Activated CD8-positive, alpha-beta memory T cell treated with anti-CD3 and anti-CD28 coated beads for 4 hours (primary cell): ENCODE measurements around the gene FAM234A.
"Not testable (repeated sequence)": the region's sequence is repeated elsewhere in the genome, so short reads cannot be mapped to it uniquely, and the experiment has no call there.

Experiments
- DNase-seq, 2 donors: peaks; one replicate each; pipeline ENCODE4 v3.0.0-alpha.2; 2020; ENCODE audit warnings: low read depth in 2 of 2

Gene FAM234A

DNA sequence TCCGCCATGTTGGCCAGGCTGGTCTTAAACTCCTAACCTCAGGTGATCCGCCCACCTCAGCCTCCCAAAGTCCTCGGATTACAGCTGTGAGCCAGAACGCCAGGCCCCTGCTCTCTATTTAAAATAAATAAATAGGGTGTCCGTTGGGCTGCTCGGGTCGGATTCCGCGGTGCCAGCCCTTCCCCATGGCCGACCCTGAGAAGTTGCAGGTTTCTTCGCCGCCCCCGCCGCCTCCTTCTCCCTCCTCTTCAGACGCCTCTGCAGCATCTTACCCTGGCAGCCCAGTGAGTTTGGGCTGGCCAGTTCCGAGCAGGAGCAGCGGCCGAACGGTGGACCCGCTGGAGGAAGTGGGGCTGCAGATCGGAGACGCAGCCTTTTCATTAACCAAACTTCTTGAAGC, 3.7 kb upstream of the FAM234A start:
- no peak for DNase-seq

DNA sequence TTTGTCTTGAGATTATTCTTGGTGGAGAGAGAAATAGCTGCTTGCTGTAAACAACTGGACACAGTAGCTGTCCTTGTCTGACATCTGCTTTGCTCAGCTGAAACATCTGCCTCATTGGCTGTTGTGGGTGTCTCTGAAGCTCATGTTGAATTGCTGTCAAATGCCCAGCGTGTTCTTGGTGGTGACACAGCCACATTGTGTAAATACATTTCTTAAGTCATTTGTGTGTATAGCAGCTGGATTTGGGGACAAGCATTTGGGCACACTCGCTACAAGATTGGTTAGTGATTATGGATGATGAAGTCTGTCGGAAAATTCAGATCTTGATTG, 5.3 kb downstream of the FAM234A start:
- no peak for DNase-seq

DNA sequence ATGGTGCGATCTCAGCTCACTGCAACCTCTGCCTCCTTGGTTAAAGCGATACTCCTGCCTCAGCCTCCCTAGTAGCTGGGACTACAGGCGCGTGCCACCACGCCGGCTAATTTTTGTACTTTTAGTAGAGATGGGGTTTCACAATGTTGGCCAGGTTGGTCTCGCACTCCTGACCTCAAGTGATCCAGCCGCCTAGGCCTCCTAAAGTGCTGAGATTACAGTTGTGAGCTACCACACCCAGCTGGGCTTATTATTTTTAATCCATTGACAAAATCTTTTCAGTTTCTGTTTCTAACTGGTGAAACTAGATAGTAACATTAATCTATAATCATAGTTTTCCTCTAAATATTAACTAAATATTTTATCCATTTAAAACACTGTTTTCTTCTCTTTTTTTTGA, 5.9 kb downstream of the FAM234A start:
- DNase-seq = no peak

DNA sequence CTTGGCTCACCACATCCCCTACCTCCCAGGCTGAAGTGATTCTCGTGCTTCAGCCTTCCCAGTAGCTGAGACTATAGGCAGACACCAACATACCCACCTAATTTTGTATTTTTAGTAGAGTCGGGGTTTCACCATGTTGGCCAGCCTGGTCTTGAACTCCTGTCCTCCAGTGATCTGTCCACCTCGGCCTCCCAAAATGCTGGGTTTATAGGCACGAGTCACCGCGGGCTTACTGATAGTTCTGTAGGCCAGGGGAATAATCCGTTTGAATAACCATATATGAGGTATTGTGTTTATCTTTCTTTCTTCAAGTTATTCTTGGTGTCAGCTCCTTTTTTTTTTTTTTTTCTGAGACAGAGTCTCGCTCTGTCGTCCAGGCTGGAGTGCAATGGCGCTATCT, 7.7 kb downstream of the FAM234A start:
- no peak for DNase-seq

DNA sequence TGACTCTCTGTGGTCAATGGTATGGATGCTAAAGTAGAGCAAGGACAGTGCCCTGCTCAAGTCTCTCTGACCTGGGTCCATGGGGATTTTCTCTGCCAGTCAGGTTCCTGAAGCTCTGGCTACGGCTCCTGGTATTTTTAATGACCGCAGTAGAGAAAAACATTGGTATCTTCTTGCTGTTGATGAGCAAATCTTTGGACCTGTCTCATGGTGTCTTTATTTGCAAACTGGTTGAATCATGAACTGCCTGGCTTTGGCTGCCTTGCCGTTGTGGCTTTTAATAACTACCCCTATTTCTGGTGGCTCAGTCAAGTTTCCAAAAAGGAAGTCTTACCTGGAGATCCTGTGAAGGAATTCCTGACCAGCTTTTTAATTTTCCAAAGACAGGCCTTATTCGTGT, 8.7 kb downstream of the FAM234A start:
- no peak for DNase-seq

DNA sequence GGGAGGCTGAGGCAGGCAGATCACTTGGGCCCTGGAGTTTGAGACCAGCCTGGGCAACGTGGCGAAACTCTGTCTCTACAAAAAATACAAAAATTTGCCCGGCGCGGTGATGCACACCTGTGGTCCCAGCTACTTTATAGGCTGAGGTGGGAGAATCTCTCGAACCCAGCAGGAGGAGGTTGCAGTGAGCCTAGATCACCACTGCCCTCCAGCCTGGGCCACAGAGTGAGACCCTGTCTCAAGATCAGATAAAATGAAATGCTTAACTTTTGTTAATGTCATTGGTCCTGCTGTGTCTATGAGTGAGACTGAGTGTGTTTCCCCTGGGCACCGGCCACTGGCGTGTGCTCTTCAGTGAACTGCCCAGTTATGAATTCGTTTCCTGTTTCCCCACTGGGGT, 10.5 kb downstream of the FAM234A start:
- DNase-seq = no peak

DNA sequence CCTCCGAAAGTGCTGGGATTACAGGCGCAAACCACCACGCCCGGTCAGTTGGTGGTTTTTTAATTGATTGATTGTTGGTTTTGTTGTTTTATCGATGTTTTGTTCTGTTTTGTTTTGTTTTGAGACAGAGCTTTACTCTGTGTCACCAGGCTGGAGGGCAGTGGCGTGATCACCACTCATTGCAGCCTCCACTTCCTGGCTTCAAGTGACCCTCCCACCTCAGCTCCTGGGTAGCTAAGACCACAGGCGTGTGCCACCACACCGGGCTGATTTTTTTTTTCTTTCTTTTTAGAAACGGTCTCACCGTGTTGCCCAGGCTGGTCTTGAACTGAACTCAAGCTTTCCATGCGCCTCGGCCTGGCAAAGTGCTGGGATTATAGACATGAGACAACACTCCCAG, 12.4 kb downstream of the FAM234A start:
- DNase-seq = no peak

DNA sequence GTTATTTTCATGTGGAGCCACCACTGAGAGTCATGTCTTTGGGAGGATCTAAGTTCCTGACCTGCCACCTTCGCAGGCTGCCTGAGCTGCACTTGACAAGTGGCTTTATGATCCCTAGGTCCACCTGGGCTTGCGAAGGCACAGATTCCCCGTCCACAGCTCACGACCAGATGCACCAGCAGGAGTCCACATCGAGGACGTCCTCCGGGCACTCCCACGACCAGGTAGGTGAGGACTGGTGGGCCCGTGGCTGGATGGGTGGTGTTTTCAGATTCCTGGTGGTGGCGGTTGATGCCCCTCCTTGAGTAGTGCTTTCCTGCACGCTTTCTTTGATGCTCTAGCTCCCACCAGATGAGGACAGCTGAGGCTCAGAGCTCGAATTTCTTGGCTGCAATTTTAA, 14.8 kb downstream of the FAM234A start:
- DNase-seq = no peak

DNA sequence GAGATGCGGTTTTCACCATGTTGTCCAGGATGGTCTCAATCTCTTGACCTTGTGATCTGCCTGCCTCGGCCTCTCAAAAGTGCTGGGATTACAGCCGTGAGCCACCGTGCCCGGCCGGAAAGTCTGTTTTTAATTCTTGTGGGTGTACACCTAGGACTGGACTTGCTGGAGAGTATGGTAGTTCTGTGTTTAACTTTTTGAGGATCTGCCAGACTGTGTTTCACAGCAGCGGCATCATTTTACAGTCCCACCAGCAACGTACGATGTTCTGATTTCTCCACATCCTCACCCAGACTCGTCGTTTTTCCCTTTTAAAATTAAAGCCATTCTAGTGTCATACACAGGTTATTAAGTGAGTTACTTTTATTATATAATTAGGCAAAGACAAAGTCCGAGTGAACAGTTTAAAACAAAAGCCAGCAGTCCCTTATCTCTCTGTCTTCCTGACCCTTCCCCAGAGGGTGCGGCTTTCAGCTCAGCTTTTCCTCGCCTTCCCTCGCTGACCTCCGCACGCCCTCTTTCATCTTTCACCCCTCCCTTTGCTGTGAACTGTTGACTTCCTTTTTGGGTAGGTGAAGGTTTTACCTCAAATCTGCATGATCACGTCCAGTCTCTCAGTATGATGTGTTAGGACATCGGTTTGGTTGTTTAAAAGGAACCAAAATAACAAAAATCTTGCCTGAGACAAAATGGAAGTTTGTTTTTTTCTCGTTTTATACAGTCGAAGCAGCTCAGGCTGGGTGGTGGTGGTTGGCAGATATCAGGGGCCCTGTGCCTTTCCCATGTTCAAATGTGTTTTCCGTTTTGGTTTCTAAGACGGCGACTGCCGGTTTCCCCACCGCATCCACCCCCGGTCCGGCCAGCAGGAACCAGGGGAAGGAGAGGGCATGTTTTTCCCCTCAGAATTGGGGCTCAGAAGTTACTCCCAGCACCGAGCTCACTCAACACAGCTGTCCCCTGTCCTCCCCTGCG, 18.0 kb downstream of the FAM234A start:
- DNase-seq = no peak

DNA sequence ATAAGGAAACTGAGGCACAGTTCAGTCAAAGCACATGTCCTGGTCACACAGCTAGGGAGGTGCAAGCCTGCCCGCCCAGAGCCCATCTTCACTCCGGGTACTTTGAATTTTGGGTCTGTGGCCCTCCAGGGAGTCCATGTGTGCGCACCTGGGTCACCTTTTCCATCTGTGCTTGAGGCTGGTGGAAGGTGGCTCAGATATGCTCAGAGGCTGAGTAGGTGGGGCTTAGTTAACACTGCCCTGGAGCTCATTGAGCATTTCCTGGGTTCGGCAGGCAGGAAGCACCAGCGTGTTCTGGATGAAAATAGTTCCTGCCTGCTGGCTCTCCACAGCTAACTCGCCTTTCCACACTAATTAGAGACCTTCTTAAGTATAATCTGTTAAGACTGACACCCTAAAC, 19.2 kb downstream of the FAM234A start:
- DNase-seq = no peak

DNA sequence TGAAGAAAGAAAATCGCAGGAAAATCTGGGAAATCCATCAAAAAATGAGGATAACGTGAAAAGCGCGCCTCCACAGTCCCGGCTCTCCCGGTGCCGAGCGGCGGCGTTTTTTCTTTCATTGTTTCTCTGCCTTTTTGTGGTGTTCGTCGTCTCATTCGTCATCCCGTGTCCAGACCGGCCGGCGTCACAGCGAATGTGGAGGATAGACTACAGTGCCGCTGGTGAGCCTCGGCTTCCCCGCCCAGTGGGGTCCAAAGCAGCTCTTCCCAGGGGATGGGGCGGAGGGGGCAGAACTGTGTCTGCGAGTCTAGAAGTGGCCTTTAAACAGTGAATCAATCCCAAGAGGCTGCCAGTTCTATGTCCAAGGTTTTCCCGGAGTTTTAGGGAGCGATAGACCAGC, 19.8 kb downstream of the FAM234A start:
- no peak for DNase-seq

DNA sequence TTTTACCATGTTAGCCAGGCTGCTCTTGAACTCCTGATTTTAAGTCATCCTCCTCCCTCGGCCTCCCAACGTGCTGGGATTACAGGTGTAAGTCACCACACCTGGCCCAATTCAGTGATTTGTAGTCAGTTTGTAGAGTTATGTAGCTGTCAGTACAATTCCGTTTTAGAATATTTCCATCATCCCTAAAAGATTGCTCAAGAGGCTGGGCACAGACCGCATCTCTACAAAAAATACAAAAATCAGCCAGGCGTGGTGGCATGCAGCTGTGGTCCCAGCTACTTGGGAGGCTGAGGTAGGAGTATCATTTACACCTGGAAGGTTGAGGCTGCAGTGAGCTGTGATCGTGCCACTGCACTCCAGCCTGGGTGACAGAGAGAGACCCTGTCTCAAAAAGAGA, 20.6 kb downstream of the FAM234A start:
- no peak for DNase-seq

DNA sequence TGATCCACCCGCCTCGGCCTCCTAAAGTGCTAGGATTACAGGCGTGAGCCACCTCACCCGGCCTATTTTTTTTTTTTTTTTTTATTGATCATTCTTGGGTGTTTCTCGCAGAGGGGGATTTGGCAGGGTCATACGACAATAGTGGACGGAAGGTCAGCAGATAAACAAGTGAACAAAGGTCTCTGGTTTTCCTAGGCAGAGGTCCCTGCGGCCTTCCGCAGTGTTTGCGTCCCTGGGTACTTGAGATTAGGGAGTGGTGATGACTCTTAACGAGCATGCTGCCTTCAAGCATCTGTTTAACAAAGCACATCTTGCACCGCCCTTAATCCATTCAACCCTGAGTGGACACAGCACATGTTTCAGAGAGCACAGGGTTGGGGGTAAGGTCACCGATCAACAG, 23.5 kb downstream of the FAM234A start:
- not testable (repeated sequence) for DNase-seq

DNA sequence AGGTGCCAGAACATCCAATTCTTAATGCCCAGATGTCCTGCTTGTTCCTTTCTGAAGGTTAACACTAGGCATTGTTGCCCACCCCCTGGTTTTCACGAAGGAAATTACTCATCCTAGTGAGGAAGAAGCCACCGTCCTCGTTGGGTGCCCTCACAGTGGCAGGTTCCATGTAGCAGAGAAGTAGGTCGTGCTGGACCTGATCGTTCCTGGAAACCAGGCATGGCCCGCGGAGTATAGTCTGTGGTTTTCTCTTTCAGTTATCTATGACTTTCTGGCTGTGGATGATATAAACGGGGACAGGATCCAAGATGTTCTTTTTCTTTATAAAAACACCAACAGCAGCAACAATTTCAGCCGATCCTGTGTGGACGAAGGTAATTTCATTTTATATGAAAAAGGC, 24.6 kb downstream of the FAM234A start:
- no peak for DNase-seq

DNA sequence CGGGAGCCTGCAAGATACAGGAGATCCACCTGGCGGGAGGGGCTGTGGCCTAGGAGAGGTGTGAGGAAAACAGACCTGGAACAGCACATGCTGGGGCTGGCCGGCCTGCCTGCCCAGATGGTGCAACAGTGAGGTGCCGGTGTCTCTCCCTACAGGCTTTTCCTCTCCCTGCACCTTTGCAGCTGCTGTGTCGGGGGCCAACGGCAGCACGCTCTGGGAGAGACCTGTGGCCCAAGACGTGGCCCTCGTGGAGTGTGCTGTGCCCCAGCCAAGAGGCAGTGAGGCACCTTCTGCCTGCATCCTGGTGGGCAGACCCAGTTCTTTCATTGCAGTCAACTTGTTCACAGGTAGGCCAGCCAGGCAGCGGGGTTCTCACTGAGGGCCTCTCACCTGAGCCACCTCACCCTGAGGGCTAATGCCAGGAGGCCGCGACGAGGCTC, 25.2 kb downstream of the FAM234A start:
- DNase-seq = no peak

DNA sequence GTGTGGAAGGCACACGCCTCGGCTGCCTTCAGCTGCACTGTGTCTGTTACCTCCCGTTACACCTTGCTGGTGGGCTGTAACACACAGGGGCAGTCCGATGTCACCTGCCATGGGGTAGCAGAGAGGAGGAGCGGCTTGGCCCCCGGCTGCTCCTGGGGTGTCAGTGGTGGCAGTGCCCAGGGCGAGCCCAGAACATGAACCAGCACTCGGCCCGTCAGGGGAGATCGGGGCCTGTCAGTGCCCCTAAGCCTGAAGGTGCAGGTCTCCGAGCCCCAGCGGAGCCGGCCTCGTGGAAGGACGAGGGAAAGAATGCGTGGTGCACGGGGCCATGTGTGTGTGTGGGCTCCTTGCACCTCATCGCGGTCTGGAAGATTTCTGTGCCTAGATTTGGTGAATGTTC, 25.7 kb downstream of the FAM234A start:
- DNase-seq = no peak

DNA sequence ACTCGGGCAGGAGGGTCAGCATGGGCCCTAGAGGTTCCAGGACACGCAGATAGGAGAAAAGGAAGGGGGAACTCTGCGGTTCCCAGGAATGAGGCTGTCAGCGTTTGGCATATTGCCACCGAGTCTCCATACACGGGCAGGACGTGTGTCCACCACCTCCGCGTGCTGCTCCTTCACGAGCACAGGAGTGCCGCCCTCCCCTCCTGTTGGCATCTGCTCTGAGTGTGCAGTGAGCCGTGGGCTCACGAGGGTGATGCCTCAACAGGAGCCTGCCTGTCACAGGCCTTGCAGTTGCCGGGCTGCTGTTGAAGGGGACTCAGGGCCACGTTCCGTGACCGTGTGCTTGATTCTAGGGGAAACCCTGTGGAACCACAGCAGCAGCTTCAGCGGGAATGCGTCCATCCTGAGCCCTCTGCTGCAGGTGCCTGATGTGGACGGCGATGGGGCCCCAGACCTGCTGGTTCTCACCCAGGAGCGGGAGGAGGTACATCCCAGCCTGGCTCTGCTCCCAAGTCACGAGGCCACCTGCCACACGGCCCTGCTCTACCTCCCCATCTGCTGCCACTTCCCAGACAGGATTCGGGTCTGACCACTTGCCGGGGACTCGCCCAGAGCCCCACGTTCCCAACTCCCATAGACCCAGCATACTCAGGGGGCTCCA, 26.5 kb downstream of the FAM234A start:
- no peak for DNase-seq

DNA sequence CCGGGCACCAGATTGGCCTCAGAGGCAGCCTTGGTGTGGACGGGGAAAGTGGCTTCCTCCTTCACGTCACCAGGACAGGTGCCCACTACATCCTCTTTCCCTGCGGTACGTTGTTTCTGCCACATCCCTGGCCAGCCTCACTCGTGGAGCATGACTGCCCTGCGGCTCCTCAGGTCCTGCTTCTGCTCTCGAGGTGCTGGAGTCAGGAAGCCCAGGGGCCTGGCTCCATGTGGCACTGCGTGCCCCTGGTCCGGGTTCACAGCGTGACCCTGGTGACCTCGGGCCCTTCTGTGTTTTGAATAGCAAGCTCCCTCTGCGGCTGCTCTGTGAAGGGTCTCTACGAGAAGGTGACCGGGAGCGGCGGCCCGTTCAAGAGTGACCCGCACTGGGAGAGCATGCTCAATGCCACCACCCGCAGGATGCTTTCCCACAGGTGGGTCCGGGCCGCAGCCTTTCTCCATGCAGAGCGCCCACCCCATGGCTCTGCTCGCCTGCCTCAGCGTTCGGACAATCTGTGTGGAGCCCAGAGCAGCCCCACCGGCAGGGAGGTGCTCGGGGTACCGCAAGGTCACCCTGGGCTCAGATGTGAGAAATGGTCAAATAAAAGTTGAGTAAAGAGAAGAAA, 27.6 kb downstream of the FAM234A start:
- no peak for DNase-seq

DNA sequence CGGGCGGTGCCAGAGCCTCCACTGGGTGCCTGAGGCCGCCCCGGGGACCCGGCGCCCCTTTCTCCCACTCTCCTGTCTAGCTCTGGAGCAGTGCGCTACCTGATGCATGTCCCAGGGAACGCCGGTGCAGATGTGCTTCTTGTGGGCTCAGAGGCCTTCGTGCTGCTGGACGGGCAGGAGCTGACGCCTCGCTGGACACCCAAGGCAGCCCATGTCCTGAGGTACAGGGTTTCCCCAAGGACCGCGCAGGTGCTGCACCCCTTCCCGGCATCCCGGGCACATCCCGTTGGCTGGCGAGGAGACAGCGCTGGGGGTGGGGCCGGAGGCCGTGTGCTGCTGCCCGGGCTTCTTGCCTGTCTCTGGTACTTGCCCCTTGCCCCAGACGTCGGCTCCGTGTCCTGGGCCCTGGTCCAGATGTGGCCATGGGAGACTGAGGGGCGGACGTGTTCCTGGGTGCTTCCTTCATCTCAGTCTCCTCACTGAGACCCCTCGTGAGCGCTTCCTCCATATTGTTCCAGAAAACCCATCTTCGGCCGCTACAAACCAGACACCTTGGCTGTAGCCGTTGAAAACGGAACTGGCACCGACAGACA, 28.7 kb downstream of the FAM234A start:
- DNase-seq = no peak

DNA sequence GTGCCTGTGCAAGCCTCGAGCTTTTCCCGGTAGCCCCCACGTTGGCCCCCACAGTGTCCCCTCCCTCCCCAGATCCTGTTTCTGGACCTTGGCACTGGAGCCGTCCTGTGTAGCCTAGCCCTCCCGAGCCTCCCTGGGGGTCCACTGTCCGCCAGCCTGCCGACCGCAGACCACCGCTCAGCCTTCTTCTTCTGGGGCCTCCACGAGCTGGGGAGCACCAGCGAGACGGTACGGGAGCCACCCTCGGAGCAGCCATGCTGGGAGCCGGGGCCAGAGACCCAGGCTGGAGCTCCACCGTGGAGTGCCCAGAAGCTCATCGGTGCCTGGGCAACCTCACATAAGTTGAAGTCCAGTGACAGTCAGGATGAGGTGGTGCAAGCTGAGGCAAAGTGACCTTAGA, 29.3 kb downstream of the FAM234A start:
- DNase-seq = no peak

DNA sequence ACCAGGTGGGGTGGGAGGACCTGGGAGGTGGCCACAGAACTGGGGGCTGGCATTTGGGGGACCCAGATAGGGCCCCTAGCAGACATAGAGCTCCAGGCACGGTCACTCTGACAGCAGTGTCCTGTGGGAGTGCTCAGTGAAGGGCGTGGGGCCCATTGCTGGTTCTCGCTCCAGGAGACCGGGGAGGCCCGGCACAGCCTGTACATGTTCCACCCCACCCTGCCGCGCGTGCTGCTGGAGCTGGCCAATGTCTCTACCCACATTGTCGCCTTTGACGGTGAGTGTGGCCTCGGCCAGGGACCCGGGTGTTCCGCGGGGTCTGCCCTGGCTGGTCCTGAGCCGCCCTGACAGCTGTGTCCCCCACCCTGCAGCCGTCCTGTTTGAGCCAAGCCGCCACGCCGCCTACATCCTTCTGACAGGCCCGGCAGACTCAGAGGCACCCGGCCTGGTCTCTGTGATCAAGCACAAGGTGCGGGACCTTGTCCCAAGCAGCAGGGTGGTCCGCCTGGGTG, 29.9 kb downstream of the FAM234A start:
- no peak for DNase-seq

DNA sequence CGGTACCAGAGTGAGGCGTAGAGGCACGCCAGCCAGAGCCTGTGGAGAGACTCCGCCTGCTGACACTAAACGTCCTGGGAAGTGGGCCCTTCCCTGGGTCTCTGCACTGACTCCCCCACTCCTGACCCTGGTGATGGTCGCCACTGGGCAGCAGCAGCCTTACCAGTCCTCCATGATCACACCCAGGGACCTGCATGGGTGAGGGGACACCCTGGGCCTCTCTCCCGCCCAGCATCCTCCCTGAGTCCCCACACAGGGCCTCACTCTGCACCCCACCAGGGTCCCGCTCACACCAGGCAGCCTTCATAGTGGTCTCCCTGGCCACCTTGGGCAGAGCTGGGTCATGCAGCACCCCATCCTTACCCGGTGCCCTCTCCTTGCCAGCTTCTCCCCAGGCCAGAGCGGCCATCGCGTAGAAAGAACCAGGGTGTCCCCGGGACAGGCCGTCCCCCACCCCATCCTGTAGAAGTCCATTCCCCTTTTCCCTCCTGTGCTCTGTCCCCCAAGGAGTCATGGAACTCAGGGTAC, 30.4 kb downstream of the FAM234A start:
- DNase-seq = no peak
